Activated naive CD8-positive, alpha-beta T cell treated with anti-CD3 and anti-CD28 coated beads for 36 hours (primary cell): ENCODE measurements around the gene PFKP. TPM values are rescaled to one million over a fixed set of nuclear protein-coding genes. Genes with fewer than 3 reads are reported as not detected.
A peak's percentile ranks its signal among the peaks of the same experiment; 100 is the strongest.

Experiments
- DNase-seq: peaks from one replicate; pipeline ENCODE4 v3.0.0; 2021
- H3K27ac Mint-ChIP-seq: one replicate; pipeline ENCODE4 v1.8.0; 2022; ENCODE audit warnings: mild to moderate bottlenecking, moderate library complexity, mixed read lengths
- H3K27me3 Mint-ChIP-seq: one replicate; pipeline ENCODE4 v1.8.0; 2022; ENCODE audit warnings: mild to moderate bottlenecking, mixed read lengths
- H3K36me3 Mint-ChIP-seq: one replicate; pipeline ENCODE4 v1.8.0; 2021; ENCODE audit warnings: mild to moderate bottlenecking, mixed read lengths
- H3K4me1 Mint-ChIP-seq: one replicate; pipeline ENCODE4 v1.8.0; 2021; ENCODE audit warnings: mixed read lengths
- H3K4me3 Mint-ChIP-seq: one replicate; pipeline ENCODE4 v1.8.0; 2022; ENCODE audit warnings: mild to moderate bottlenecking, moderate library complexity, mixed read lengths
- H3K9me3 Mint-ChIP-seq: one replicate; pipeline ENCODE4 v1.8.0; 2022; ENCODE audit warnings: mixed read lengths
- total RNA-seq, 2 experiments: library from RNA; stranded (reverse); gene quantifications; one replicate each; pipeline ENCODE4 v1.2.3, GENCODE V29; 2021

Gene PFKP
- total RNA-seq, 2 experiments from 2014 or later = 231 to 242 TPM

- Mint-ChIP-seq H3K9me3 (no peaks in the 10 kb centered on the region), H3K36me3 (peaks cover 38% of the 10 kb centered on the region)
These were observed 69.0 kb downstream of the PFKP start for GRCh38 chr10:3136336-3136735.

GRCh38 chr10:3136763-3137611, 69.6 kb downstream of the PFKP start:
- DNase-seq = no peak
- Mint-ChIP-seq H3K27ac (no peak overlapping the region), H3K4me3 (no peak overlapping the region), H3K36me3 (peaks cover 34% of the 10 kb centered on the region), H3K27me3 (no peaks in the 10 kb centered on the region), H3K4me1 (no peaks in the 10 kb centered on the region), H3K9me3 (no peaks in the 10 kb centered on the region)

More at GRCh38 chr10:3136336-3136735, 69.0 kb downstream of the PFKP start:
- Mint-ChIP-seq H3K4me3 (no peak overlapping the region), H3K27me3 (no peaks in the 10 kb centered on the region), H3K4me1 (no peaks in the 10 kb centered on the region), H3K27ac (no peak overlapping the region)
- no peak for DNase-seq

- Mint-ChIP-seq H3K36me3 (peaks cover 30% of the 10 kb centered on the region), H3K4me3 (no peak overlapping the region), H3K27me3 (no peaks in the 10 kb centered on the region), H3K9me3 (no peaks in the 10 kb centered on the region), H3K4me1 (no peaks in the 10 kb centered on the region), H3K27ac (no peak overlapping the region)
- no peak for DNase-seq
These were observed 70.8 kb downstream of the PFKP start for GRCh38 chr10:3137958-3138726.

GRCh38 chr10:3139216-3139910, 72.0 kb downstream of the PFKP start:
- Mint-ChIP-seq H3K9me3 (no peaks in the 10 kb centered on the region), H3K27ac (peak overlapping the region; percentile 23), H3K4me1 (no peaks in the 10 kb centered on the region), H3K36me3 (peaks cover 33% of the 10 kb centered on the region), H3K27me3 (no peaks in the 10 kb centered on the region), H3K4me3 (no peak overlapping the region)
- no peak for DNase-seq

- Mint-ChIP-seq H3K36me3 (peaks cover 29% of the 10 kb centered on the region), H3K4me1 (no peaks in the 10 kb centered on the region), H3K27ac (no peak overlapping the region), H3K4me3 (no peak overlapping the region), H3K9me3 (no peaks in the 10 kb centered on the region), H3K27me3 (no peaks in the 10 kb centered on the region)
- DNase-seq = no peak
These were observed 72.9 kb downstream of the PFKP start for GRCh38 chr10:3140280-3140679.

- Mint-ChIP-seq H3K27me3 (no peaks in the 10 kb centered on the region), H3K4me3 (no peak overlapping the region), H3K27ac (no peak overlapping the region), H3K9me3 (no peaks in the 10 kb centered on the region), H3K4me1 (no peaks in the 10 kb centered on the region), H3K36me3 (peaks cover 28% of the 10 kb centered on the region)
- DNase-seq = no peak
These were observed 74.1 kb downstream of the PFKP start for GRCh38 chr10:3141351-3142005.

- Mint-ChIP-seq H3K27me3 (no peaks in the 10 kb centered on the region), H3K9me3 (no peaks in the 10 kb centered on the region), H3K27ac (peak overlapping the region; percentile 17), H3K36me3 (peaks cover 24% of the 10 kb centered on the region), H3K4me3 (no peak overlapping the region), H3K4me1 (no peaks in the 10 kb centered on the region)
- DNase-seq = no peak
These were observed 75.0 kb downstream of the PFKP start for GRCh38 chr10:3142146-3142875.

GRCh38 chr10:3143366-3143765, 76.0 kb downstream of the PFKP start:
- Mint-ChIP-seq H3K9me3 (no peaks in the 10 kb centered on the region), H3K4me3 (no peak overlapping the region), H3K27ac (no peak overlapping the region), H3K4me1 (no peaks in the 10 kb centered on the region), H3K36me3 (peaks cover 24% of the 10 kb centered on the region), H3K27me3 (no peaks in the 10 kb centered on the region)
- no peak for DNase-seq

GRCh38 chr10:3143791-3144434, 76.6 kb downstream of the PFKP start:
- no peak overlapping the region for H3K4me3 Mint-ChIP-seq
- H3K27ac Mint-ChIP-seq = no peak overlapping the region
- no peaks in the 10 kb centered on the region for H3K27me3 Mint-ChIP-seq
- DNase-seq = no peak
- no peaks in the 10 kb centered on the region for H3K4me1 Mint-ChIP-seq
- H3K36me3 Mint-ChIP-seq = peaks cover 20% of the 10 kb centered on the region
- H3K9me3 Mint-ChIP-seq = no peaks in the 10 kb centered on the region

GRCh38 chr10:3145366-3145765, 78.0 kb downstream of the PFKP start:
- H3K36me3 Mint-ChIP-seq = peaks cover 19% of the 10 kb centered on the region
- H3K4me3 Mint-ChIP-seq = no peak overlapping the region
- no peak overlapping the region for H3K27ac Mint-ChIP-seq
- H3K4me1 Mint-ChIP-seq = no peaks in the 10 kb centered on the region
- H3K27me3 Mint-ChIP-seq = no peaks in the 10 kb centered on the region
- DNase-seq = no peak
- H3K9me3 Mint-ChIP-seq = no peaks in the 10 kb centered on the region

- Mint-ChIP-seq H3K9me3 (no peaks in the 10 kb centered on the region), H3K4me3 (no peak overlapping the region), H3K27ac (no peak overlapping the region), H3K36me3 (peaks cover 18% of the 10 kb centered on the region), H3K4me1 (no peaks in the 10 kb centered on the region), H3K27me3 (no peaks in the 10 kb centered on the region)
- DNase-seq = no peak
These were observed 78.9 kb downstream of the PFKP start for GRCh38 chr10:3146289-3146688.

- no peak for DNase-seq
- H3K36me3 Mint-ChIP-seq = peaks cover 13% of the 10 kb centered on the region
- H3K4me3 Mint-ChIP-seq = no peak overlapping the region
- no peak overlapping the region for H3K27ac Mint-ChIP-seq
- no peaks in the 10 kb centered on the region for H3K27me3 Mint-ChIP-seq
- no peaks in the 10 kb centered on the region for H3K9me3 Mint-ChIP-seq
- peaks cover 4% of the 10 kb centered on the region for H3K4me1 Mint-ChIP-seq
These were observed 79.9 kb downstream of the PFKP start for GRCh38 chr10:3147117-3147820.

- Mint-ChIP-seq H3K4me1 (peaks cover 4% of the 10 kb centered on the region), H3K27me3 (no peaks in the 10 kb centered on the region), H3K27ac (no peak overlapping the region), H3K9me3 (no peaks in the 10 kb centered on the region), H3K36me3 (peaks cover 10% of the 10 kb centered on the region), H3K4me3 (no peak overlapping the region)
- no peak for DNase-seq
These were observed 80.7 kb downstream of the PFKP start for GRCh38 chr10:3148041-3148440.
